ENCODE measurements around the gene TBCD.

GRCh38 chr17:82957469-82957795 is 205.6 kb downstream of the TBCD start:
- no peak for TF ChIP-seq CTCF (IDR thresholded peaks at IDR 0.05)
- no peak for TF ChIP-seq ZFX (IDR thresholded peaks at IDR 0.05; ENCODE audit: borderline replicate concordance)

Measured in 22Rv1 (cell line).